Trophoblast cell (in vitro differentiated cells and primary cell): Measurements from ENCODE around the gene TMEM9B.

ENCODE experiments used
- DNase-seq, 2 donors: peaks; one replicate each; pipeline ENCODE4 v3.0.0-alpha.2; 2016
- H2AFZ ChIP-seq: 2 replicates; pipeline ENCODE4 v1.6.1; 2013; ENCODE audit warnings: low read length, moderate library complexity, mild to moderate bottlenecking; ENCODE audit not compliant: insufficient read depth, poor library complexity
- H2AK5ac ChIP-seq: 2 replicates; pipeline ENCODE4 v1.6.1; 2013; ENCODE audit warnings: mild to moderate bottlenecking, low read length
- H2BK120ac ChIP-seq: 2 replicates; pipeline ENCODE4 v1.6.1; 2013; ENCODE audit warnings: low read length, mild to moderate bottlenecking, moderate library complexity; ENCODE audit not compliant: insufficient read depth, poor library complexity
- H2BK12ac ChIP-seq: 2 replicates; pipeline ENCODE4 v1.6.1; 2013; ENCODE audit warnings: mild to moderate bottlenecking, low read length, moderate library complexity
- H2BK5ac ChIP-seq: 2 replicates; pipeline ENCODE4 v1.6.1; 2013; ENCODE audit warnings: low read length, low read depth, moderate library complexity, mild to moderate bottlenecking; ENCODE audit not compliant: poor library complexity
- H3K14ac ChIP-seq: 2 replicates; pipeline ENCODE4 v1.6.1; 2013; ENCODE audit warnings: mild to moderate bottlenecking, low read length
- H3K18ac ChIP-seq: 2 replicates; pipeline ENCODE4 v1.6.1; 2013; ENCODE audit warnings: mild to moderate bottlenecking, low read length
- H3K23ac ChIP-seq: 2 replicates; pipeline ENCODE4 v1.6.1; 2013; ENCODE audit warnings: low read length
- H3K27ac ChIP-seq: 2 replicates; pipeline ENCODE4 v1.5.1; 2013; ENCODE audit warnings: low read depth, mild to moderate bottlenecking, inconsistent platforms, low read length, moderate library complexity
- H3K27me3 ChIP-seq: 2 replicates; pipeline ENCODE4 v1.6.1; 2013; ENCODE audit warnings: inconsistent platforms, mild to moderate bottlenecking, low read length, moderate library complexity; ENCODE audit not compliant: insufficient read depth
- H3K36me3 ChIP-seq, 2 experiments: 1 replicate in 1 of 2; 2 replicates in 1 of 2; pipeline ENCODE4 v1.6.1; 2013; ENCODE audit warnings: low read length in 2 of 2, mild to moderate bottlenecking in 2 of 2, moderate library complexity in 1 of 2; ENCODE audit not compliant: insufficient read depth in 2 of 2, control insufficient read depth in 1 of 2
- H3K4ac ChIP-seq: 2 replicates; pipeline ENCODE4 v1.6.1; 2013; ENCODE audit warnings: low read depth, mild to moderate bottlenecking, low read length, moderate library complexity
- H3K4me1 ChIP-seq, 2 experiments: 1 replicate in 1 of 2; 2 replicates in 1 of 2; pipeline ENCODE4 v1.6.1; 2013; ENCODE audit warnings: low read length in 2 of 2, mild to moderate bottlenecking in 2 of 2, moderate library complexity in 1 of 2; ENCODE audit not compliant: insufficient read depth in 2 of 2, control insufficient read depth in 1 of 2
- H3K4me2 ChIP-seq: 2 replicates; pipeline ENCODE4 v1.6.1; 2013; ENCODE audit warnings: inconsistent platforms, mild to moderate bottlenecking, low read length, moderate library complexity
- H3K4me3 ChIP-seq: 2 replicates; pipeline ENCODE4 v1.5.1; 2013; ENCODE audit warnings: mild to moderate bottlenecking, low read depth, low read length, inconsistent platforms
- H3K79me1 ChIP-seq: one replicate; pipeline ENCODE4 v1.6.1; 2013; ENCODE audit warnings: low read length
- H3K79me2 ChIP-seq: 2 replicates; pipeline ENCODE4 v1.6.1; 2013; ENCODE audit warnings: low read length, mild to moderate bottlenecking; ENCODE audit not compliant: control insufficient read depth, insufficient read depth, poor library complexity
- H3K9ac ChIP-seq: 2 replicates; pipeline ENCODE4 v1.6.1; 2013; ENCODE audit warnings: mild to moderate bottlenecking, low read length
- H3K9me3 ChIP-seq: 2 replicates; pipeline ENCODE4 v1.6.1; 2013; ENCODE audit warnings: low read depth, mild to moderate bottlenecking, control low read depth, inconsistent platforms, low read length; ENCODE audit not compliant: insufficient read depth
- H4K12ac ChIP-seq: 2 replicates; pipeline ENCODE4 v1.6.1; 2013; ENCODE audit warnings: low read depth, mild to moderate bottlenecking, low read length, moderate library complexity
- H4K8ac ChIP-seq: 2 replicates; pipeline ENCODE4 v1.6.1; 2013; ENCODE audit warnings: low read depth, mild to moderate bottlenecking, low read length, moderate library complexity
- H4K91ac ChIP-seq: one replicate; pipeline ENCODE4 v1.6.1; 2013; ENCODE audit warnings: low read depth, mild to moderate bottlenecking, low read length, moderate library complexity
- WGBS: extraction: QIAGEN DNeasy Blood & Tissue Kit; methylation state at CpG from one replicate; pipeline ENCODE4 v1.1.7; 2013; ENCODE audit warnings: missing lambda C conversion rate; ENCODE audit not compliant: insufficient read length, insufficient coverage; ENCODE audit errors: extremely low coverage; 5-methylcytosine and 5-hydroxymethylcytosine counted together

The TMEM9B gene

GRCh38 chr11:8934742-8935488 is 29.3 kb downstream of the TMEM9B start:
- DNase-seq = peak; percentile 64
- no peaks in the 10 kb centered on the region for H3K9me3 ChIP-seq
- H3K4me2 ChIP-seq = no peak overlapping the region
- no peak overlapping the region for H4K8ac ChIP-seq
- H3K36me3 ChIP-seq = no peaks in the 10 kb centered on the region
- no peak overlapping the region for H4K91ac ChIP-seq
- peaks cover 4 to 11% of the 10 kb centered on the region in 2 experiments for H3K4me1 ChIP-seq
- no peak overlapping the region for H3K27ac ChIP-seq
- H2AFZ ChIP-seq = no peak overlapping the region
- no peak overlapping the region for H2AK5ac ChIP-seq
- no peak overlapping the region for H2BK12ac ChIP-seq
- no peak overlapping the region for H3K4me3 ChIP-seq
- H3K79me2 ChIP-seq = no peaks in the 10 kb centered on the region
- H3K9ac ChIP-seq = no peak overlapping the region
- H4K12ac ChIP-seq = no peak overlapping the region
- no CpG with 5 or more reads among the region's 14 CpGs for WGBS
- H3K23ac ChIP-seq = no peak overlapping the region
- H3K79me1 ChIP-seq = no peaks in the 10 kb centered on the region
- no peak overlapping the region for H2BK5ac ChIP-seq
- H3K18ac ChIP-seq = no peak overlapping the region
- no peaks in the 10 kb centered on the region for H3K27me3 ChIP-seq
- H3K4ac ChIP-seq = no peak overlapping the region
- H2BK120ac ChIP-seq = no peak overlapping the region
- no peak overlapping the region for H3K14ac ChIP-seq

- Histone ChIP-seq H3K4me2 (no peak overlapping the region), H3K27ac (no peak overlapping the region), H2AK5ac (no peak overlapping the region), H3K79me1 (no peaks in the 10 kb centered on the region), H4K8ac (no peak overlapping the region), H3K9ac (no peak overlapping the region), H2BK5ac (no peak overlapping the region), H3K18ac (no peak overlapping the region), H3K27me3 (no peaks in the 10 kb centered on the region), H2BK12ac (no peak overlapping the region), H3K4me1 (peaks cover 4 to 11% of the 10 kb centered on the region in 2 experiments), H4K91ac (no peak overlapping the region), H3K4me3 (no peak overlapping the region), H2BK120ac (no peak overlapping the region), H2AFZ (no peak overlapping the region), H3K79me2 (no peaks in the 10 kb centered on the region), H3K9me3 (no peaks in the 10 kb centered on the region), H3K4ac (no peak overlapping the region), H3K14ac (no peak overlapping the region), H3K23ac (no peak overlapping the region), H3K36me3 (no peaks in the 10 kb centered on the region), H4K12ac (no peak overlapping the region)
- no CpG with 5 or more reads among the region's 6 CpGs for WGBS
- no peak for DNase-seq
Observed at GRCh38 chr11:8933931-8934330, 30.3 kb downstream of the TMEM9B start.

DNA sequence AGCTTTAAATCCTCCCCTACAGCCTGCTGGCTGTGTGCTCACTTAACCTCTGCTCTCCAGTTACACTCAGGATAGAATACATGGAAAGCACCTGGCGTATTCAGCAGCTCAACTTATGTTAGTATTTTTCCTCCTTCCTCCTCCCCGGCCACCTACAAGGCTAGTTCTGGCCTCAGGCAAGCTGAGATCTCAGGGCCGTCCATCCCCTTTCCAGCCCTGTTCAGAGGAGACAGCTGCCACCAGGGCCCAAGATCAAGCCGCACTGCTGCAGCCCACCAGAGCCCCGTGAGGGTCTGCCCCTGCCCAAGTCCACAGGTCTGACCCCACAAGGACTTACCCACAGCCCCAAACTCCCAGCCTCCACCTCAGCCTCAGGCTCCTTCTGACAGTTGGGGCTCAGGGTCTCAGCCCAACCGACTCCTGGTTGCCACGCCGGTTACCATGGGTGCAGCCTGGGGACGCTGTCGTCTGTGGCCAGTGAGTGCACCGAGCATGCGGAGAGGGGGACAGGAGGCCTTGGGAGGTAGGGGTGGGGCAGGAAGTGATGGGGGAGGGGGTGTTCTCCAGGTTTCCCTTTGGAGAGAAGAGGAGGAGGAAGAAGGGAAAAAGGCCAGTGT is 31.6 kb downstream of the TMEM9B start, which contains the start of gene C11orf16:
Gene C11orf16 (minus strand): TSS at position 384 of the 617 bp plus-strand sequence. CDS start 639 bp downstream, outside the sequence.
- no peaks in the 10 kb centered on the region for H3K36me3 ChIP-seq
- no peak within 1 kb of the TSS for H3K4ac ChIP-seq
- no peak within 1 kb of the TSS for H3K4me3 ChIP-seq
- no peak for DNase-seq
- H4K8ac ChIP-seq = no peak within 1 kb of the TSS
- peak within 1 kb of the TSS; percentile 40 for H2AK5ac ChIP-seq
- H4K12ac ChIP-seq = no peak within 1 kb of the TSS
- no CpG with 5 or more reads among the region's 12 CpGs for WGBS
- no peak within 1 kb of the TSS for H3K18ac ChIP-seq
- no peaks in the 10 kb centered on the region for H3K79me2 ChIP-seq
- no peak within 1 kb of the TSS for H2BK120ac ChIP-seq
- no peak within 1 kb of the TSS for H2AFZ ChIP-seq
- no peak within 1 kb of the TSS for H3K27ac ChIP-seq
- H2BK12ac ChIP-seq = no peak within 1 kb of the TSS
- peaks cover 4 to 11% of the 10 kb centered on the region in 2 experiments for H3K4me1 ChIP-seq
- H2BK5ac ChIP-seq = no peak within 1 kb of the TSS
- H3K9me3 ChIP-seq = no peaks in the 10 kb centered on the region
- H3K14ac ChIP-seq = no peak within 1 kb of the TSS
- no peaks in the 10 kb centered on the region for H3K79me1 ChIP-seq
- no peak within 1 kb of the TSS for H3K4me2 ChIP-seq
- no peaks in the 10 kb centered on the region for H3K27me3 ChIP-seq
- H3K9ac ChIP-seq = no peak within 1 kb of the TSS
- no peak within 1 kb of the TSS for H3K23ac ChIP-seq
- H4K91ac ChIP-seq = no peak within 1 kb of the TSS

GRCh38 chr11:8930456-8931175 is 33.6 kb downstream of the TMEM9B start:
- H3K79me1 ChIP-seq = no peaks in the 10 kb centered on the region
- no peak overlapping the region for H3K23ac ChIP-seq
- H4K8ac ChIP-seq = no peak overlapping the region
- no peak overlapping the region for H3K4me2 ChIP-seq
- H4K12ac ChIP-seq = no peak overlapping the region
- H2AFZ ChIP-seq = no peak overlapping the region
- no peak overlapping the region for H3K14ac ChIP-seq
- no peak for DNase-seq
- H3K27me3 ChIP-seq = no peaks in the 10 kb centered on the region
- no peak overlapping the region for H3K4me3 ChIP-seq
- no peak overlapping the region for H3K4ac ChIP-seq
- no peak overlapping the region for H4K91ac ChIP-seq
- H2BK5ac ChIP-seq = no peak overlapping the region
- H2AK5ac ChIP-seq = no peak overlapping the region
- H2BK12ac ChIP-seq = no peak overlapping the region
- H2BK120ac ChIP-seq = no peak overlapping the region
- peaks cover 4 to 11% of the 10 kb centered on the region in 2 experiments for H3K4me1 ChIP-seq
- no peak overlapping the region for H3K18ac ChIP-seq
- H3K9me3 ChIP-seq = no peaks in the 10 kb centered on the region
- H3K79me2 ChIP-seq = no peaks in the 10 kb centered on the region
- H3K36me3 ChIP-seq = no peaks in the 10 kb centered on the region
- H3K9ac ChIP-seq = no peak overlapping the region
- H3K27ac ChIP-seq = no peak overlapping the region
- WGBS = no CpG with 5 or more reads among the region's 12 CpGs
